Thoracic aorta (tissue), 2 donors: ENCODE results near the gene XPC. TPM values are rescaled to one million over a fixed set of nuclear protein-coding genes. Genes with fewer than 3 reads are reported as not detected.

Source experiments
- ATAC-seq: fragments of 150-250 bp; one replicate; pipeline ENCODE4 v1.8.0; 2017; ENCODE audit warnings: low read depth; ENCODE audit not compliant: insufficient number of reproducible peaks, low FRiP score
- DNase-seq: peaks from one replicate; pipeline ENCODE4 v3.0.0-alpha.2; 2020; ENCODE audit warnings: low spot score
- H3K27ac ChIP-seq, 2 donors: fragments of 200-600 bp; sonication (generic); 1 replicate in 1 of 2; 2 replicates in 1 of 2; pipeline ENCODE4 v1.5.1; 2016; ENCODE audit warnings: mild to moderate bottlenecking in 2 of 2, moderate library complexity in 2 of 2
- H3K27me3 ChIP-seq: fragments of 200-600 bp; sonication (generic); replicated peaks from 2 replicates; pipeline ENCODE4 v1.6.0; 2016; ENCODE audit warnings: mild to moderate bottlenecking; ENCODE audit not compliant: insufficient read depth
- H3K36me3 ChIP-seq: fragments of 200-600 bp; sonication (generic); one replicate; pipeline ENCODE4 v1.5.1; 2016
- H3K4me1 ChIP-seq, 2 donors: fragments of 200-600 bp; sonication (generic); 1 replicate in 1 of 2; 2 replicates in 1 of 2; pipeline versions ENCODE4 v1.5.1 to v1.6.0; 2016; ENCODE audit warnings: low read depth in 2 of 2, mild to moderate bottlenecking in 1 of 2; ENCODE audit not compliant: control insufficient read depth in 1 of 2
- H3K4me3 ChIP-seq: fragments of 200-600 bp; sonication (generic); 2 replicates; pipeline ENCODE4 v1.5.1; 2016; ENCODE audit warnings: mild to moderate bottlenecking
- H3K9me3 ChIP-seq: fragments of 200-600 bp; sonication (generic); 2 replicates; pipeline ENCODE4 v1.5.1; 2016
- CTCF ChIP-seq: fragments of 200-600 bp; sonication (generic); IDR thresholded peaks from one replicate; pipeline ENCODE4 v1.5.1; 2019; ENCODE audit warnings: antibody characterized with exemption
- total RNA-seq, 2 donors: library from RNA; depleted of rRNA; stranded (reverse); fragments of >200 nt; gene quantifications; one replicate each; pipeline versions ENCODE4 v1.1.0 to v1.2.3, GENCODE V29; 2016

XPC gene
- total RNA-seq, 2 donors from 2014 or later = 49.2 to 57.1 TPM

- no peak overlapping the region for H3K4me3 ChIP-seq
- no peak for ATAC-seq
- no peaks in the 10 kb centered on the region for H3K9me3 ChIP-seq
- no peak for TF ChIP-seq CTCF
- no peak overlapping the region for H3K27ac ChIP-seq
- H3K36me3 ChIP-seq = peaks cover 75% of the 10 kb centered on the region
- H3K4me1 ChIP-seq = peaks cover 10 to 29% of the 10 kb centered on the region in 2 donors
- H3K27me3 ChIP-seq = no peaks in the 10 kb centered on the region
- no peak for DNase-seq
Observed at GRCh38 chr3:14134291-14134690, 44.1 kb downstream of the XPC start.

- H3K27me3 ChIP-seq = no peaks in the 10 kb centered on the region
- no peaks in the 10 kb centered on the region for H3K9me3 ChIP-seq
- no peak overlapping the region for H3K27ac ChIP-seq
- no peak overlapping the region for H3K4me3 ChIP-seq
- ATAC-seq (no peak), DNase-seq (no peak)
- no peak for TF ChIP-seq CTCF
- peaks cover 10 to 29% of the 10 kb centered on the region in 2 donors for H3K4me1 ChIP-seq
- peaks cover 74% of the 10 kb centered on the region for H3K36me3 ChIP-seq
Observed at GRCh38 chr3:14133876-14134275, 44.5 kb downstream of the XPC start.

GRCh38 chr3:14133188-14133800 lies 45.1 kb downstream of the XPC start:
- TF ChIP-seq CTCF = no peak
- no peaks in the 10 kb centered on the region for H3K27me3 ChIP-seq
- peaks cover 10 to 24% of the 10 kb centered on the region in 2 donors for H3K4me1 ChIP-seq
- no peak for ATAC-seq
- DNase-seq = no peak
- H3K9me3 ChIP-seq = no peaks in the 10 kb centered on the region
- peaks cover 74% of the 10 kb centered on the region for H3K36me3 ChIP-seq
- H3K27ac ChIP-seq = no peak overlapping the region
- no peak overlapping the region for H3K4me3 ChIP-seq

GRCh38 chr3:14132689-14133088 lies 45.7 kb downstream of the XPC start:
- Histone ChIP-seq H3K27me3 (no peaks in the 10 kb centered on the region), H3K27ac (peak overlapping the region in 1 of 2 donors; percentile 26), H3K4me1 (peaks cover 10 to 23% of the 10 kb centered on the region in 2 donors), H3K36me3 (peaks cover 74% of the 10 kb centered on the region), H3K9me3 (no peaks in the 10 kb centered on the region), H3K4me3 (no peak overlapping the region)
- no peak for TF ChIP-seq CTCF
- no peak for ATAC-seq
- DNase-seq = no peak

- Histone ChIP-seq H3K4me3 (no peak overlapping the region), H3K27me3 (no peaks in the 10 kb centered on the region), H3K27ac (no peak overlapping the region), H3K36me3 (peaks cover 74% of the 10 kb centered on the region), H3K9me3 (no peaks in the 10 kb centered on the region), H3K4me1 (peaks cover 10 to 23% of the 10 kb centered on the region in 2 donors)
- ATAC-seq = no peak
- no peak for TF ChIP-seq CTCF
- DNase-seq = no peak
Observed at GRCh38 chr3:14132120-14132519, 46.3 kb downstream of the XPC start.
